Suprapubic skin (tissue), 4 donors: ENCODE data around the gene TACR1.

Experiments used
- CTCF ChIP-seq, 2 donors: fragments of 200-600 bp in 1 of 2; fragments of 450-650 bp in 1 of 2; sonication (generic) in 1 of 2; IDR thresholded peaks; one replicate each; pipeline ENCODE4 v1.5.1; 2016 to 2019; ENCODE audit warnings: antibody characterized with exemption in 2 of 2, mild to moderate bottlenecking in 1 of 2, moderate library complexity in 1 of 2
- EP300 ChIP-seq: sonication (generic); formaldehyde crosslinking; IDR thresholded peaks from one replicate; pipeline ENCODE4 v1.6.1; 2017; ENCODE audit warnings: antibody characterized with exemption
- POLR2A ChIP-seq, 2 donors: fragments of 450-650 bp; IDR thresholded peaks; one replicate each; pipeline ENCODE4 v1.6.1; 2017; ENCODE audit warnings: antibody characterized with exemption in 2 of 2, mild to moderate bottlenecking in 2 of 2, moderate library complexity in 2 of 2
- POLR2AphosphoS5 ChIP-seq, 3 donors: sonication (generic); formaldehyde crosslinking; IDR thresholded peaks; one replicate each; pipeline ENCODE4 v1.6.1; 2017; ENCODE audit warnings: antibody characterized with exemption in 3 of 3

DNA sequence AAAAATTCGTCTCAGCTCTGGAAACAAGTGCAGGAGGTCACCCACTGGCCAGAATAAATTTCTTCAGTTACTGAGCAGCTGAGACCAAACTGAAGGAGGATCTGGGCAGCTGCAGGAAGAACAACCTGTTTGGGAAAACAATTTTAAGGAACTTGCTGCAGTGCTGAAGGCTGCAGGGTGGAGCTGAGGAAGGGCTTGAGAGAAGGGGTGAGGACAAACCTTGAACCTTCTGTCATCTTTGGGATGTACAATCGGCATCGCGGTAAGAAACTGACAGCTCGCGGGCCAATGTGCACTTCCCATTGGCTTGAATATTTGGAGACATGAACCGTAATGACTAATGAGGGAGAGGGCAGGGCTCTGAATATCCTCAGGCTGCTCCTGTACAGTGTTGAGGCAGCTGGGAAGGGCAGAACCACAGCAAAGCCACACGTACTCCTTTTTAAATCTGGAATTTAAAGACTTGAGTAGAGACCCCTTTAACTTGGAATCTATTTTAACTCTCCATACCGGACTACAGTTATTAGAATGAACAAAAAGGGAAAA lies 90.3 kb downstream of the TACR1 start:
- no peak for TF ChIP-seq POLR2A (IDR thresholded peaks at IDR 0.05)
- no peak for TF ChIP-seq POLR2AphosphoS5 (IDR thresholded peaks at IDR 0.05)
- TF ChIP-seq CTCF (IDR thresholded peaks at IDR 0.05), result no peak
- TF ChIP-seq EP300, result no peak
